Activated CD4-positive, alpha-beta memory T cell treated with anti-CD3 and anti-CD28 coated beads, Interleukin-2, amount 10 ng/mL, durations not matched to agents 7 days and 5 days (primary cell): Measurements from ENCODE around the gene SLC35G6. TPM values are rescaled to one million over a fixed set of nuclear protein-coding genes. Genes with fewer than 3 reads are reported as not detected.
A peak's percentile ranks its signal among the peaks of the same experiment; 100 is the strongest.
"Not testable (repeated sequence)": the region's sequence is repeated elsewhere in the genome, so short reads cannot be mapped to it uniquely, and the experiment has no call there.

Experiments
- CTCF ChIA-PET: fragments of 350-600 bp; sonication (Branson Sonifier 250); formaldehyde crosslinking; loops from one replicate; lab custom pipeline; 2021; ENCODE audit warnings: antibody characterized with exemption, inconsistent platforms; lab: Charles Lee
- POLR2A ChIA-PET: fragments of 350-600 bp; sonication (Branson Sonifier 250); formaldehyde crosslinking; loops from one replicate; lab custom pipeline; 2021; ENCODE audit warnings: antibody characterized with exemption; lab: Charles Lee
- DNase-seq: peaks from one replicate; pipeline ENCODE4 v3.0.0-alpha.2; 2020
- H3K27ac Mint-ChIP-seq: one replicate; pipeline ENCODE4 v1.8.0; 2021; ENCODE audit warnings: mild to moderate bottlenecking, mixed read lengths
- H3K27me3 Mint-ChIP-seq: one replicate; pipeline ENCODE4 v1.8.0; 2021; ENCODE audit warnings: mixed read lengths
- H3K36me3 Mint-ChIP-seq: one replicate; pipeline ENCODE4 v1.8.0; 2021; ENCODE audit warnings: low read depth, mixed read lengths
- H3K4me1 Mint-ChIP-seq: one replicate; pipeline ENCODE4 v1.8.0; 2021; ENCODE audit warnings: mixed read lengths
- H3K4me3 Mint-ChIP-seq: one replicate; pipeline ENCODE4 v1.8.0; 2021; ENCODE audit warnings: mild to moderate bottlenecking, mixed read lengths
- H3K9me3 Mint-ChIP-seq: one replicate; pipeline ENCODE4 v1.8.0; 2021; ENCODE audit warnings: mixed read lengths
- total RNA-seq, 2 experiments: library from RNA; stranded (reverse); gene quantifications; one replicate each; pipeline ENCODE4 v1.2.3, GENCODE V29; 2021

The SLC35G6 gene
- total RNA-seq, 2 experiments from 2014 or later, result not detected

DNA sequence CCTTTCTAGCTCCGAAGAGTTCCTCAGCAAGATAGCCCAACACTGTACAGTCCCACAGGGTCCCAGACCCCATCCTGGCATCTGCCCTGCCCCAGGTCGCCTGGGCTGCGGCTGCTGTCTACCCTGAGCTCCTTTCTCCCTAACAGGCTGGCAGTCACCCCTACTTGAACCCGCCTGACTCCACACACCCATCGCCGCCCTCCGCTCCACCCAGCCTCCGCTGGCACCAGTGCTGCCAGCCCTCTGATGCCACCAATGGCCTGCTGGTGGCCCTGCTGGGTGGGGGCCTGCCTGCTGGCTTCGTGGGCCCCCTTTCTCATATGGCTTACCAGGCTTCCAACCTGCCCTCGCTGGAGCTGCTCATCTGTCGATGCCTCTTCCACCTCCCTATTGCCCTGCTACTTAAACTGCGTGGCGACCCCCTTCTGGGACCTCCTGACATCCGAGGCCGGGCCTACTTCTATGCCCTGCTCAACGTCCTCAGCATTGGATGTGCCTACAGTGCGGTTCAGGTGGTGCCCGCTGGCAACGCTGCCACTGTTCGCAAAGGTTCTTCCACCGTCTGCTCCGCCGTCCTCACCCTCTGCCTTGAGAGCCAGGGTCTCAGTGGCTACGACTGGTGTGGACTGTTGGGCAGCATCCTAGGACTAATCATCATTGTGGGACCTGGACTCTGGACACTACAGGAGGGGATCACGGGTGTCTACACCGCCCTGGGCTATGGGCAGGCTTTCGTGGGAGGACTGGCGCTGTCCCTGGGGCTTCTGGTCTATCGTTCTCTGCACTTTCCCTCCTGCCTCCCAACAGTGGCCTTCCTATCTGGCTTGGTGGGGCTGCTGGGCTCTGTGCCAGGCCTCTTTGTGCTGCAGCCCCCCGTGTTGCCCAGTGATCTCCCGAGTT lies 846 bp downstream of the SLC35G6 start:
- H3K36me3 Mint-ChIP-seq, result peaks cover 28% of the 10 kb centered on the region
- peaks cover 64% of the 10 kb centered on the region for H3K4me1 Mint-ChIP-seq
- H3K27ac Mint-ChIP-seq, result peak overlapping the region; percentile 98

GRCh38 chr17:7482742-7483088 lies 1.5 kb downstream of the SLC35G6 start:
- DNase-seq, H3K9me3 Mint-ChIP-seq, CTCF ChIA-PET, H3K27me3 Mint-ChIP-seq: not testable (repeated sequence)
- POLR2A ChIA-PET, result interaction anchor here (0.9 to 13.0 kb wide), 10 partner anchors 13 to 447 kb away, joined by 3 to 232 read pairs (median 24); partner anchors contain the start of genes CHRNB1, FGF11, SLC16A13 and TMEM102
- peaks cover 34% of the 10 kb centered on the region for H3K36me3 Mint-ChIP-seq
- peak overlapping the region; percentile 87 for H3K4me3 Mint-ChIP-seq
- H3K4me1 Mint-ChIP-seq, result peaks cover 65% of the 10 kb centered on the region
- H3K27ac Mint-ChIP-seq, result peak overlapping the region; percentile 98

More for the DNA sequence above, 846 bp downstream of the SLC35G6 start:
- CTCF ChIA-PET, DNase-seq, H3K27me3 Mint-ChIP-seq, H3K9me3 Mint-ChIP-seq: not testable (repeated sequence)
- peak overlapping the region; percentile 87 for H3K4me3 Mint-ChIP-seq
- POLR2A ChIA-PET, result interaction anchor here (0.9 to 13.0 kb wide), 6 partner anchors 21 to 205 kb away, joined by 3 to 232 read pairs (median 31); partner anchors contain the start of genes CHRNB1, FGF11, TMEM102 and TP53

GRCh38 chr17:7483255-7484066 lies 2.2 kb downstream of the SLC35G6 start:
- Mint-ChIP-seq H3K36me3 (peaks cover 35% of the 10 kb centered on the region), H3K9me3 (no peaks in the 10 kb centered on the region), H3K4me1 (peaks cover 62% of the 10 kb centered on the region), H3K4me3 (peak overlapping the region; percentile 87), H3K27ac (peak overlapping the region; percentile 98), H3K27me3 (no peaks in the 10 kb centered on the region)
- DNase-seq, result peak; percentile 96
- POLR2A ChIA-PET, result interaction anchor here (0.7 to 13.0 kb wide), 41 partner anchors 8 to 737 kb away, joined by 3 to 232 read pairs (median 4); partner anchors contain the start of genes ACAP1, CHRNB1, FGF11 and FXR2
- CTCF ChIA-PET, result interaction anchor here (0.6 to 5.7 kb wide), 2 partner anchors 47 to 137 kb away, joined by 3 to 47 read pairs; partner anchors contain the start of gene TMEM102

GRCh38 chr17:7484067-7484918 lies 3.0 kb downstream of the SLC35G6 start, which contains the start of gene POLR2A:
TSS of gene POLR2A (plus strand) at chr17:7484366.
- Mint-ChIP-seq H3K27me3 (no peaks in the 10 kb centered on the region), H3K4me3 (peak within 1 kb of the TSS; percentile 87), H3K4me1 (peaks cover 66% of the 10 kb centered on the region), H3K27ac (peak within 1 kb of the TSS; percentile 98), H3K9me3 (no peaks in the 10 kb centered on the region), H3K36me3 (peaks cover 39% of the 10 kb centered on the region)
- DNase-seq, result peak; percentile 97
- ChIA-PET CTCF (interaction anchor here (0.6 to 5.7 kb wide), 4 partner anchors 8 to 136 kb away, joined by 3 to 47 read pairs (median 4); partner anchors contain the start of gene TMEM102), POLR2A (interaction anchor here (0.7 to 13.0 kb wide), 48 partner anchors 8 to 736 kb away, joined by 3 to 232 read pairs (median 4); partner anchors contain the start of genes ACAP1, CD68, CHRNB1 and FGF11)

GRCh38 chr17:7484919-7485377 lies 3.7 kb downstream of the SLC35G6 start:
- ChIA-PET CTCF (interaction anchor here (0.6 to 5.7 kb wide), 10 partner anchors 8 to 129 kb away, joined by 3 to 47 read pairs (median 4); partner anchors contain the start of genes MPDU1 and TMEM102), POLR2A (interaction anchor here (0.8 to 13.0 kb wide), 42 partner anchors 9 to 735 kb away, joined by 3 to 232 read pairs (median 6); partner anchors contain the start of genes ACAP1, CD68, CHRNB1 and FGF11)
- Mint-ChIP-seq H3K4me1 (peaks cover 66% of the 10 kb centered on the region), H3K27ac (peak overlapping the region; percentile 98), H3K4me3 (peak overlapping the region; percentile 87), H3K9me3 (no peaks in the 10 kb centered on the region), H3K27me3 (no peaks in the 10 kb centered on the region), H3K36me3 (peaks cover 42% of the 10 kb centered on the region)
- no peak for DNase-seq

- Mint-ChIP-seq H3K9me3 (no peaks in the 10 kb centered on the region), H3K27ac (peak overlapping the region; percentile 62), H3K4me1 (peaks cover 67% of the 10 kb centered on the region), H3K36me3 (peaks cover 49% of the 10 kb centered on the region), H3K27me3 (no peaks in the 10 kb centered on the region), H3K4me3 (peak overlapping the region; percentile 87)
- POLR2A ChIA-PET, result interaction anchor here (0.7 to 13.0 kb wide), 16 partner anchors 8 to 200 kb away, joined by 3 to 232 read pairs (median 6); partner anchors contain the start of genes CHRNB1, FGF11, MPDU1 and SENP3
- CTCF ChIA-PET, result interaction anchor here (1.3 to 5.7 kb wide), 6 partner anchors 24 to 130 kb away, joined by 3 to 47 read pairs (median 6); partner anchors contain the start of gene TMEM102
- no peak for DNase-seq
Observed at GRCh38 chr17:7486181-7486580, 4.9 kb downstream of the SLC35G6 start.

DNA sequence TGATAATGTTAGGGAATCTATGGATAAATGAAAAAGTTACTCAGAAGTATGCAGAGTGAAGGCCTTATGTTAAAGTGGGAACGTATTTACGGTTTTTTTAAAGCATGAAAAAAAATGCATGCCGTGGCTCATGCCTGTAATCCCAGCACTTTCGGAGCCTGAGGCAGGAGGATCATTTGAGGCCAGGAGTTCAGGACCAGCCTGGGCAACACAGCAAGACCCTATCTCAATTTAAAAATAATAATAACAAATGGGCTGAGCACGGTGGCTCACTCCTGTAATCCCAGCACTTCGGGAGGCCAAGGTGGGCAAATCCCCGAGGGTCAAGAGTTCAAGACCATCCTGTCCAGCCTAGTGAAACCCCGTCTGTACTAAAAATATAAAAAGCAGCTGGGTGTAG lies 8.9 kb downstream of the SLC35G6 start:
- DNase-seq, result no peak
- Mint-ChIP-seq H3K27ac (no peak overlapping the region), H3K4me3 (no peak overlapping the region), H3K36me3 (peaks cover 63% of the 10 kb centered on the region), H3K9me3 (no peaks in the 10 kb centered on the region), H3K27me3 (no peaks in the 10 kb centered on the region), H3K4me1 (peaks cover 68% of the 10 kb centered on the region)
- ChIA-PET POLR2A (interaction anchor here (1.4 kb wide), 1 partner anchor 71 kb away, joined by 3 read pairs; no protein-coding TSS in a partner anchor), CTCF (no interaction called here)

- Mint-ChIP-seq H3K4me1 (peaks cover 60% of the 10 kb centered on the region), H3K27ac (no peak overlapping the region), H3K36me3 (peaks cover 66% of the 10 kb centered on the region), H3K27me3 (no peaks in the 10 kb centered on the region), H3K9me3 (no peaks in the 10 kb centered on the region), H3K4me3 (no peak overlapping the region)
- DNase-seq, result no peak
- ChIA-PET POLR2A (interaction anchor here (1.3 to 1.8 kb wide), 2 partner anchors 8 to 92 kb away, joined by 3 to 4 read pairs; partner anchors contain the start of genes MPDU1 and POLR2A), CTCF (no interaction called here)
Observed at GRCh38 chr17:7491583-7491982, 10.3 kb downstream of the SLC35G6 start.

- POLR2A ChIA-PET, result interaction anchor here (1.2 to 4.4 kb wide), 2 partner anchors 9 to 14 kb away, joined by 3 to 25 read pairs; partner anchors contain the start of genes POLR2A and ZBTB4
- no peak overlapping the region for H3K27ac Mint-ChIP-seq
- H3K36me3 Mint-ChIP-seq, result peaks cover 76% of the 10 kb centered on the region
- H3K9me3 Mint-ChIP-seq, result no peaks in the 10 kb centered on the region
- peaks cover 40% of the 10 kb centered on the region for H3K4me1 Mint-ChIP-seq
- H3K27me3 Mint-ChIP-seq, result no peaks in the 10 kb centered on the region
- CTCF ChIA-PET, result interaction anchor here (1.2 kb wide), 1 partner anchor 67 kb away, joined by 6 read pairs; no protein-coding TSS in a partner anchor
- H3K4me3 Mint-ChIP-seq, result no peak overlapping the region
- DNase-seq, result no peak
Observed at GRCh38 chr17:7493941-7494340, 12.7 kb downstream of the SLC35G6 start.

- Mint-ChIP-seq H3K4me1 (peaks cover 26% of the 10 kb centered on the region), H3K27me3 (no peaks in the 10 kb centered on the region), H3K9me3 (no peaks in the 10 kb centered on the region), H3K36me3 (peaks cover 74% of the 10 kb centered on the region), H3K4me3 (no peak overlapping the region), H3K27ac (no peak overlapping the region)
- DNase-seq, result no peak
- ChIA-PET POLR2A (interaction anchor here (0.9 to 4.4 kb wide), 4 partner anchors 11 to 88 kb away, joined by 3 to 25 read pairs (median 4); partner anchors contain the start of genes MPDU1 and POLR2A), CTCF (interaction anchor here (1.0 to 1.2 kb wide), 2 partner anchors 51 to 65 kb away, joined by 3 to 4 read pairs; no protein-coding TSS in a partner anchor)
Observed at GRCh38 chr17:7495906-7496434, 14.7 kb downstream of the SLC35G6 start.
